Nephron progenitor cell (in vitro differentiated cells): Measurements from ENCODE around the gene MEOX1.

Experiments
- DNase-seq: peaks from one replicate; pipeline ENCODE4 v3.0.0; 2021
- H3K27ac Mint-ChIP-seq: 2 replicates; pipeline ENCODE4 v1.8.0; 2021; ENCODE audit warnings: mild to moderate bottlenecking, moderate library complexity, mixed read lengths
- H3K27me3 Mint-ChIP-seq: 2 replicates; pipeline ENCODE4 v1.8.0; 2021; ENCODE audit warnings: mild to moderate bottlenecking, low read depth, mixed read lengths; ENCODE audit not compliant: poor library complexity
- H3K36me3 Mint-ChIP-seq: 2 replicates; pipeline ENCODE4 v1.8.0; 2021; ENCODE audit warnings: low read depth, mixed read lengths
- H3K4me1 Mint-ChIP-seq: 2 replicates; pipeline ENCODE4 v1.8.0; 2021; ENCODE audit warnings: mixed read lengths
- H3K4me3 Mint-ChIP-seq: 2 replicates; pipeline ENCODE4 v1.8.0; 2021; ENCODE audit warnings: mild to moderate bottlenecking, moderate library complexity, mixed read lengths
- H3K9me3 Mint-ChIP-seq: 2 replicates; pipeline ENCODE4 v1.8.0; 2021; ENCODE audit warnings: mild to moderate bottlenecking, moderate library complexity, mixed read lengths
- CTCF ChIP-seq: fragments of 200-600 bp; sonication (generic); IDR thresholded peaks from 2 replicates; pipeline ENCODE4 v1.5.0; 2021; ENCODE audit warnings: antibody characterized with exemption

MEOX1 gene

DNA sequence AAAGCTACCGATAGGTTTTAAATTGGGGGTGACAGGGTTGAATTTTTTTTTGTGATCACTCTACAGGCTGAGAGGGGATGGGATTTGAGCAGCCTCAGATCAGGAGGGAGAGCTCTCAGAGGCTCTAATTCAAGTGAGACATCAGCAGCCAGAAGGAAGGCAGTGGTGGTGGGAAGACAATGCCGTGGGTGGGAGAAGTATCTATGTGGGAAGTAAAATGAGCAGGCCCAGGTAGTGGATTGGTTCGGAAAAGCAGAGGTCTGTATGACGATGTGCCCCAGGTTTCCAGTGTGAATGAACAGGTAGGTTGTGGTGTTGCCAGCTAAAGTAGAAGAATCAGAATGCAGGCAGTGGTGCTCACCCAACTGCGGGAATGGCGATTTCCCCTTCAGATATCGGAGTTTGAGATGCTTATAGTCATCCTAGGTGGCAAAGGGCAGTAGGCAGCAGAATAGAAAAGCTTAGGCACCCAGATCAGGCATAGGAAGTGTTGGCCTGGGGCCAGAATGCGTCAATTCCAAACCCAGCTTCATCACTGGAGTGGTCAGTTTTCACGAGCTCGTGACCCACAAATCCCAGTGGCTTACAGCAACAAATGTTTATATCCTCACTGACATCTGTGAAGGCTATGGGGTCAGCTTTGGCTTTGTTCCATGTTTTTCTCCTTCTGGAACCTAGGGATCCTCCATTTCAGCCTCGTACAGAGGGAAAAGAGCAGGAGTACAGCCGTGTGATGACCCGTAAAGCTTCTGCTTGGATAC lies 24.0 kb downstream of the MEOX1 start:
- peaks cover 78% of the 10 kb centered on the region for H3K4me1 Mint-ChIP-seq
- peaks cover 29% of the 10 kb centered on the region for H3K36me3 Mint-ChIP-seq
- peaks cover 10% of the 10 kb centered on the region for H3K27me3 Mint-ChIP-seq
- no peak for TF ChIP-seq CTCF
- H3K4me3 Mint-ChIP-seq = peak overlapping the region; percentile 12
- no peak for DNase-seq
- H3K27ac Mint-ChIP-seq = peak overlapping the region; percentile 33
- no peaks in the 10 kb centered on the region for H3K9me3 Mint-ChIP-seq

GRCh38 chr17:43636426-43636825 lies 25.3 kb downstream of the MEOX1 start:
- Mint-ChIP-seq H3K9me3 (no peaks in the 10 kb centered on the region), H3K4me1 (peaks cover 90% of the 10 kb centered on the region), H3K36me3 (peaks cover 23% of the 10 kb centered on the region), H3K4me3 (no peak overlapping the region), H3K27ac (peak overlapping the region; percentile 4), H3K27me3 (peaks cover 15% of the 10 kb centered on the region)
- DNase-seq = no peak
- no peak for TF ChIP-seq CTCF

- H3K36me3 Mint-ChIP-seq = peaks cover 12% of the 10 kb centered on the region
- peaks cover 15% of the 10 kb centered on the region for H3K27me3 Mint-ChIP-seq
- H3K9me3 Mint-ChIP-seq = no peaks in the 10 kb centered on the region
- no peak for DNase-seq
- TF ChIP-seq CTCF = no peak
- peak overlapping the region; percentile 18 for H3K4me3 Mint-ChIP-seq
- H3K27ac Mint-ChIP-seq = peak overlapping the region; percentile 84
- H3K4me1 Mint-ChIP-seq = peaks cover 83% of the 10 kb centered on the region
Measured at GRCh38 chr17:43634591-43635125, 27.1 kb downstream of the MEOX1 start.

DNA sequence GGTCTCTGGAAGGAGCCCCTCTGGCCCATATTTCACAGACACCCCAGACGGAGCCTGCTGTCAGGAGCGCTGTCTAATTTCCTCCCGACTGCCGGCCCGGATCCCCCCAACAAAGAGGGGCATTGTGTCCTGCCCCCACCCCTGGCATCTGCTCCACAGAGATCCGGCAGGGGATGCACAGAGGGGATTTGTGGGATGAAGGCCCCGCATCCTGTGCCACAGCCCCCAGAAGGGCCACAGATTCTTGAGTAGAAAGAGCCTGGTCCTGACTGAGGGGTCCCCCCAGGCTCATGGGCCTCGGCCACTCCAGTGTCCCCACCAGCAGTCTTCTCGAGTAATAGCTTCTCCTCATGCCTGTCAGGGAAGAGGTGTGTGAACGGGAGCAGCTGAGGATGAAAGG lies 29.5 kb downstream of the MEOX1 start:
- H3K27ac Mint-ChIP-seq = peak overlapping the region; percentile 82
- no peak for DNase-seq
- peaks cover 82% of the 10 kb centered on the region for H3K4me1 Mint-ChIP-seq
- H3K36me3 Mint-ChIP-seq = no peaks in the 10 kb centered on the region
- TF ChIP-seq CTCF = no peak
- no peak overlapping the region for H3K4me3 Mint-ChIP-seq
- H3K9me3 Mint-ChIP-seq = no peaks in the 10 kb centered on the region
- H3K27me3 Mint-ChIP-seq = peaks cover 8% of the 10 kb centered on the region

- peaks cover 8% of the 10 kb centered on the region for H3K27me3 Mint-ChIP-seq
- DNase-seq = no peak
- no peak overlapping the region for H3K4me3 Mint-ChIP-seq
- H3K4me1 Mint-ChIP-seq = peaks cover 76% of the 10 kb centered on the region
- no peaks in the 10 kb centered on the region for H3K36me3 Mint-ChIP-seq
- TF ChIP-seq CTCF = no peak
- H3K9me3 Mint-ChIP-seq = no peaks in the 10 kb centered on the region
- H3K27ac Mint-ChIP-seq = no peak overlapping the region
Measured at GRCh38 chr17:43631429-43631828, 30.3 kb downstream of the MEOX1 start.

DNA sequence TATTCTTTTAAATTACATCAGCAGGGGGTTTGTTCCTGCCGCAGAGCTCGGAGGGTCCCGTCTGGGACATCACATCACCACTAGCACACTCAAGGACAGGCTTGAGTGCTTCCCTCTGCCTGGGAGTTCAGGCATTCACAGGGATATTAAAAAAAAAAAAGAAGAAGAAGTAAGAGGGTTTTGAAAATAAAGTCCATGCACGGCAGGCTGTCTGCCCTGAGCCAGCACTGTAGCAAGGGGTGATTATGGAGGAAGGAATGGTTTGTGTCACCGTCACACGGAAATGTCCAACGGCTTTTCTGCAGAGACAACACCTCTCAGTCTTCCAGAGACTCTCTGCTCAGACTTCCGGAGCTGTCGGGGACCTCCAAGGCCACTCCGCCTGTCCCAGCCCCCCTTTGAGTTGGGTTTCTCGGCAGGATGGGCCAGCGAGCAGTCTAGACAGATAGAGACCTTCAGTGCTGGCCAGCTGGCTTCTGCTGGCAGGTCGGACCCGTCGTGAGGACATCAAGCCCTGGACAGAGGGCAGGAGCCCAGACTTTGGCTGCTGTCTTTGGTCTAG lies 33.6 kb downstream of the MEOX1 start:
- Mint-ChIP-seq H3K27ac (peak overlapping the region; percentile 88), H3K27me3 (peaks cover 15% of the 10 kb centered on the region), H3K36me3 (no peaks in the 10 kb centered on the region), H3K4me1 (peaks cover 46% of the 10 kb centered on the region), H3K4me3 (peak overlapping the region; percentile 60), H3K9me3 (no peaks in the 10 kb centered on the region)
- no peak for DNase-seq
- TF ChIP-seq CTCF = no peak
